ENCODE results near the gene TAF4B. TPM values are rescaled to one million over a fixed set of nuclear protein-coding genes. Genes with fewer than 3 reads are reported as not detected.
A peak's percentile ranks its signal among the peaks of the same experiment; 100 is the strongest.

The TAF4B gene, protein sequence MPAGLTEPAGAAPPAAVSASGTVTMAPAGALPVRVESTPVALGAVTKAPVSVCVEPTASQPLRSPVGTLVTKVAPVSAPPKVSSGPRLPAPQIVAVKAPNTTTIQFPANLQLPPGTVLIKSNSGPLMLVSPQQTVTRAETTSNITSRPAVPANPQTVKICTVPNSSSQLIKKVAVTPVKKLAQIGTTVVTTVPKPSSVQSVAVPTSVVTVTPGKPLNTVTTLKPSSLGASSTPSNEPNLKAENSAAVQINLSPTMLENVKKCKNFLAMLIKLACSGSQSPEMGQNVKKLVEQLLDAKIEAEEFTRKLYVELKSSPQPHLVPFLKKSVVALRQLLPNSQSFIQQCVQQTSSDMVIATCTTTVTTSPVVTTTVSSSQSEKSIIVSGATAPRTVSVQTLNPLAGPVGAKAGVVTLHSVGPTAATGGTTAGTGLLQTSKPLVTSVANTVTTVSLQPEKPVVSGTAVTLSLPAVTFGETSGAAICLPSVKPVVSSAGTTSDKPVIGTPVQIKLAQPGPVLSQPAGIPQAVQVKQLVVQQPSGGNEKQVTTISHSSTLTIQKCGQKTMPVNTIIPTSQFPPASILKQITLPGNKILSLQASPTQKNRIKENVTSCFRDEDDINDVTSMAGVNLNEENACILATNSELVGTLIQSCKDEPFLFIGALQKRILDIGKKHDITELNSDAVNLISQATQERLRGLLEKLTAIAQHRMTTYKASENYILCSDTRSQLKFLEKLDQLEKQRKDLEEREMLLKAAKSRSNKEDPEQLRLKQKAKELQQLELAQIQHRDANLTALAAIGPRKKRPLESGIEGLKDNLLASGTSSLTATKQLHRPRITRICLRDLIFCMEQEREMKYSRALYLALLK
- total RNA-seq (10 to 100 TPM; 55.9 to 57.5 TPM), polyA plus RNA-seq (ENCODE audit: insufficient read depth, low read depth, low replicate concordance) (11.6 TPM)
- long read RNA-seq, donor 1, full-length matches to known transcripts: 3 of 9 reads
- long read RNA-seq, donor 1, partial matches to known transcripts: 6 of 9 reads
- long read RNA-seq, donor 1, other reads (novel, unspliced or antisense): 0 of 9 reads
- long read RNA-seq, donor 2, full-length matches to known transcripts: 2 of 2 reads
- long read RNA-seq, donor 2, partial matches to known transcripts: 0 of 2 reads
- long read RNA-seq, donor 2, other reads (novel, unspliced or antisense): 0 of 2 reads

DNA sequence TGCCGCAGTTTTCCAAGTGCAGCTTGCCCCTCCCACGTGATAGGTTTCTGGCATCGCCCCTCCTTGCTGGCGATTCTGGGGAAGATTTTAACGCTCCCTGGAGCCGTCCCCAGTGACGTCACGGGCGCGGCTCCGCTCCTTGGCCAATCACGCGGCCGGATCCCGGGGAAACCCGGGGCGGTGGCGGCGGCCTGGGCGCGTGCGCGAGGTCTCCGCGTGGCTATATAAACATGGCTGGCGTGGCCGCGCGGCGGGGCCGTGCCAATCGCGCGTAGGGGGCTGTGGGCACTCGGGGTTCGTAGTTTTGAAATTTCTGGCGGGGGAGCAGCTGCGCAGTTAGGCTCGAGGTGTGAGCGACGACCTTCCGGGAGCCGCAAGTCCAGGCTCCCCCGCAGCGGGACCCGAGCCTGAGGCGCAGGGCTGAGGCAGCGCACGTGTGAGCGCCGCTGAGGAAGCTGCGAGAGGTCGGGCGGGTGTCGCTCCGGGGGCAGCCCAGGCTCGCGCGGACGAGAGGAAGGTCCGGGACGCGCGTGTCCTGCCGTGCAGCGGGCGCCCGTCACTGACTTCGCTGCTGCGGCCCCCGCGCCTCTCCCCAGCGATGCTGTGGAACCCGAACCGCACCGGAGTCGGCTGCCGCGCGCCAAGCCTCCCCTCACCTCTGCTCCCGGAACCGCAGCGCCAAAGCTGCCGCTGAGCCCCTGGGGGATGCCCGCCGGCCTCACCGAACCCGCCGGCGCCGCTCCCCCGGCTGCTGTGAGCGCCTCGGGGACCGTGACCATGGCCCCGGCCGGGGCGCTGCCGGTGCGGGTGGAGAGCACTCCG, at the start of gene TAF4B:
Gene TAF4B, plus strand, starts transcription at position 217 of the 822 bp plus-strand sequence. Its CDS starts 489 bp downstream, at position 706.
- TF ChIP-seq, protein P1, sequence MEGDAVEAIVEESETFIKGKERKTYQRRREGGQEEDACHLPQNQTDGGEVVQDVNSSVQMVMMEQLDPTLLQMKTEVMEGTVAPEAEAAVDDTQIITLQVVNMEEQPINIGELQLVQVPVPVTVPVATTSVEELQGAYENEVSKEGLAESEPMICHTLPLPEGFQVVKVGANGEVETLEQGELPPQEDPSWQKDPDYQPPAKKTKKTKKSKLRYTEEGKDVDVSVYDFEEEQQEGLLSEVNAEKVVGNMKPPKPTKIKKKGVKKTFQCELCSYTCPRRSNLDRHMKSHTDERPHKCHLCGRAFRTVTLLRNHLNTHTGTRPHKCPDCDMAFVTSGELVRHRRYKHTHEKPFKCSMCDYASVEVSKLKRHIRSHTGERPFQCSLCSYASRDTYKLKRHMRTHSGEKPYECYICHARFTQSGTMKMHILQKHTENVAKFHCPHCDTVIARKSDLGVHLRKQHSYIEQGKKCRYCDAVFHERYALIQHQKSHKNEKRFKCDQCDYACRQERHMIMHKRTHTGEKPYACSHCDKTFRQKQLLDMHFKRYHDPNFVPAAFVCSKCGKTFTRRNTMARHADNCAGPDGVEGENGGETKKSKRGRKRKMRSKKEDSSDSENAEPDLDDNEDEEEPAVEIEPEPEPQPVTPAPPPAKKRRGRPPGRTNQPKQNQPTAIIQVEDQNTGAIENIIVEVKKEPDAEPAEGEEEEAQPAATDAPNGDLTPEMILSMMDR (IDR thresholded peaks at IDR 0.05): no peak
- TF ChIP-seq POLR2A (IDR thresholded peaks at IDR 0.05): peak; percentile 72
- Histone ChIP-seq H3K27ac (peak within 1 kb of the TSS; percentile 85 to 88), H3K36me3 (ENCODE audit: low read depth, missing control alignments) (no peaks in the 10 kb centered on the region), H3K4me3 (peak within 1 kb of the TSS; percentile 94 to 96), H3K27me3 (no peaks in the 10 kb centered on the region), H3K4me1 (peaks cover 4% of the 10 kb centered on the region), H3K9me3 (no peaks in the 10 kb centered on the region)
- intact Hi-C loops (cut with DNase I; ENCODE audit: low total_unique reads): no loop called here
- DNase-seq: peak; percentile 96
- 0% methylated on average over 2 to 64 of the region's 101 CpGs for WGBS, 2 donors

DNA sequence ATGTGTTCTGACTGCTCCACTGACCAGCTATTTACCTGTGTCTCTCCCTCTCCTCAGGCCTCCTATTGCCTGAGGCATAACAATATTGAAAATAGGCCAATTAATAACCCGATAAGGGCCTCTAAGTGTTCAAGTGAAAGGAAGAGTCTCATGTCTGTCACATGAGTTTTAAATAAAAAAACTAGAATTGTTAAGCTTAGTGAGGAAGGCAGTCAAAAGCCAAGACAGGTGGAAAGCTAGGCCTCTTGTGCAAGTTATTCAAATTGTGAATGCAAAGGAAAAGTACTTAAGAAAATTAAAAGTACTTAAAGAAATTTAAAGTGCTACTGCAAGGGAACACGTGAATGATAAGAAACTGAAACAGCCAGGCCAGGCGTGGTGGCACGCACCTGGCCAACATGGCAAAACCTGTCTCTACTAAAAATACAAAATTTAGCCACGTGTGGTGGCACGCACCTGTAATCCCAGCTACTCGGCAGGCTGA, 44.9 kb upstream of the TAF4B start:
- no peak for DNase-seq
- WGBS, 2 donors: 91 to 94% methylated on average over 7 of the region's 7 CpGs
- H3K27ac ChIP-seq: no peak overlapping the region
- H3K36me3 ChIP-seq (ENCODE audit: low read depth, missing control alignments): no peaks in the 10 kb centered on the region
- H3K4me3 ChIP-seq: no peak overlapping the region
- no peaks in the 10 kb centered on the region for H3K9me3 ChIP-seq
- intact Hi-C loops (cut with DNase I; ENCODE audit: low total_unique reads): no loop called here
- no peaks in the 10 kb centered on the region for H3K4me1 ChIP-seq
- TF ChIP-seq, protein P1 (IDR thresholded peaks at IDR 0.05): no peak
- no peak for TF ChIP-seq POLR2A (IDR thresholded peaks at IDR 0.05)
- H3K27me3 ChIP-seq: no peaks in the 10 kb centered on the region

DNA sequence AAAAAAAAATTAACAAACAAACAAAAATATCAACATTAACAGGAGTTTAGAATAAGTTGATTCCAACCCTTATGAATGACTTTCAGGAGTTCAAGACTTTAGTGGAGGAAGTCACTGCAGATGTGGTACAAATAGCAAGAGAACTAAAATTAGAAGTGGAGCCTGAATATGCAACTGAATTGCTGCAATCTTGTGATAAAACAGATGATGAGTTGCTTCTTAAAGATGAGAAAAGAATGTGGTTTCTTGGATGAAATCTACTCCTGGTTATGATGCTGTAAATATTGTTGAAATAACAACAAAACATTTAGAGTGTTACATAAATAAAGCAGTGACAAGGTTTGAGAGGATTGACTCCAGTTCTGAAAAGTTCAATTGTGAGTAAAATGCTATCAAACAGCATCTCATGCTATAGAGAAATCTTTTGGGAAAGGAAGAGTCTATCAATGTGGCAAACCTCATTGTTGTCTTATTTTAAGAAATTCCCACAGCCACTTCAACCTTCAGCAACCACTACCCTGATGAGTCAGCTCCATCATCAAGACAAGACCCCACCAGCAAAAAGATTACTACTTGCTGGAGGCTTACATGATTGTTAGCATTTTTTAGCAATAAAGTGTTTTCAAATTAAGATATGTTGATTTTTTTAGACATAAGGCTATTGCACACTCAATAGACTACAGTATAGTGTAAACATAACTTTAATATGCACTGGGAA, 42.7 kb upstream of the TAF4B start:
- no peak for DNase-seq
- intact Hi-C loops (cut with DNase I; ENCODE audit: low total_unique reads): no loop called here
- no peak for TF ChIP-seq POLR2A (IDR thresholded peaks at IDR 0.05)
- TF ChIP-seq, protein P1 (IDR thresholded peaks at IDR 0.05): no peak
- H3K9me3 ChIP-seq: no peaks in the 10 kb centered on the region
- H3K27me3 ChIP-seq: no peaks in the 10 kb centered on the region
- no peak overlapping the region for H3K27ac ChIP-seq
- H3K4me3 ChIP-seq: no peak overlapping the region
- no peaks in the 10 kb centered on the region for H3K4me1 ChIP-seq
- H3K36me3 ChIP-seq (ENCODE audit: low read depth, missing control alignments): no peaks in the 10 kb centered on the region

DNA sequence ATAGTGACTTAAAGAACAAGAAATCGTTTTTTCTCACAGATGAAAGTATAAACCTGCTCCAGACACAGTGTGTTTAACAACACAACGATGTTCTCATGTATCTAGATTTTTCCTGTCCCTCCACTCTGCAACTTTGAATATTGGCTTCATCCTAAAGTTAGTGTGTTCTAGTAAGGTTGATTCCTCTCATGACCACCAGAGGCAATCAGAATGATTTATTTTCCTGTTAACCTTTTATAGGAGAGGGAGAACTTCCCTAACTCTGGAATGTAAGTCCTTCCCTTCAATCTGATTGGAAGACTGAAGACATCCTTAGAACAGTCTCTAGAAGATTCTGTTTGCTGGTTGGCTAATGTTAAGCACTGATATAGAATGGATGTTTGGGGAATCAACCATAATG, 41.0 kb upstream of the TAF4B start:
- Histone ChIP-seq H3K4me3 (no peak overlapping the region), H3K27ac (no peak overlapping the region), H3K27me3 (no peaks in the 10 kb centered on the region), H3K36me3 (ENCODE audit: low read depth, missing control alignments) (no peaks in the 10 kb centered on the region), H3K4me1 (no peaks in the 10 kb centered on the region), H3K9me3 (no peaks in the 10 kb centered on the region)
- intact Hi-C loops (cut with DNase I; ENCODE audit: low total_unique reads): no loop called here
- WGBS, 2 donors: 71 to 79% methylated on average over 2 of the region's 2 CpGs
- TF ChIP-seq POLR2A (IDR thresholded peaks at IDR 0.05): no peak
- TF ChIP-seq, protein P1 (IDR thresholded peaks at IDR 0.05): peak in 1 of 3 experiments; percentile 20
- no peak for DNase-seq

Measured in testis (tissue), 5 donors.